Superior temporal gyrus (tissue), 1 donor: ENCODE measurements around the gene TXLNB.

Experiments used
- DNase-seq: peaks from one replicate; pipeline ENCODE4 v3.0.0-alpha.2; 2016; ENCODE audit errors: extremely low spot score

TXLNB gene

DNA sequence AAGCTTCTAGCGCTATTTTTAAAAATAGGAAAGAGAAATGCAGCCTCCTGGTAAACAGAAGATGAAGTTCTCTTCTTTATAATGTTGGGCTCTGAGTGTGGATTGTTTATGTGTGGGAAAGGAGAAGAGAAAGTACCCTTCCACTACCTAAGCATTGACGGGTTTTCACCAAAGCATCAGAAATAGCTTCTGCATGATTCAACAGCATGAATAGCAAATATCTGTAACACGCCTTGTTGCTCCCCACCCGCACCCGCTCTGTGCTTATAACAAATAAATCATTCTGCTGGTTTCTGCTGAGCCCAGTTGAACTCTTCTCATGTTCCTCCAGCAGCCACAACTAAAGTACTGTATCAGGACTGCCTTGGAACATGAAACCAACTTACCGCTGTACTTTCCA lies 20.7 kb downstream of the TXLNB start:
- DNase-seq, result no peak

DNA sequence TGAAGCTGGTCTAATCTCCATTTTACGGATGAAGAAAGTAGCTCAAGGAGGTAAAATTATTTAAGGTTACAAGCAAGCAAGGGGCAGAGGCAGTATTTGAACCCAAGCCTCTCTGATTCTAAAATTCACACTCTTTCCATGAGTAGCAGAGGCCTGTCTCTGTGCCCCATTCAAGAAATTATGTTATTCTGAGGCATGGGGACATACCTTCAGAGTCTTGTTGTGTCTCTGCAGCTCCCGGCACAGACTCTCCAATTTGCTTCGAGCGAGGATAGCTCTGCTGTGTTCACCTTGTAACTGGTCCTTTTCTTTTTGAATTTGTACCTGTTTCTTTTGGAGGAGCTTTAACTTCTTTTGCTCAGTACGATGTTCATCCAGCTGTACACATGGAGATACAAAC lies 21.5 kb downstream of the TXLNB start:
- DNase-seq, result no peak

DNA sequence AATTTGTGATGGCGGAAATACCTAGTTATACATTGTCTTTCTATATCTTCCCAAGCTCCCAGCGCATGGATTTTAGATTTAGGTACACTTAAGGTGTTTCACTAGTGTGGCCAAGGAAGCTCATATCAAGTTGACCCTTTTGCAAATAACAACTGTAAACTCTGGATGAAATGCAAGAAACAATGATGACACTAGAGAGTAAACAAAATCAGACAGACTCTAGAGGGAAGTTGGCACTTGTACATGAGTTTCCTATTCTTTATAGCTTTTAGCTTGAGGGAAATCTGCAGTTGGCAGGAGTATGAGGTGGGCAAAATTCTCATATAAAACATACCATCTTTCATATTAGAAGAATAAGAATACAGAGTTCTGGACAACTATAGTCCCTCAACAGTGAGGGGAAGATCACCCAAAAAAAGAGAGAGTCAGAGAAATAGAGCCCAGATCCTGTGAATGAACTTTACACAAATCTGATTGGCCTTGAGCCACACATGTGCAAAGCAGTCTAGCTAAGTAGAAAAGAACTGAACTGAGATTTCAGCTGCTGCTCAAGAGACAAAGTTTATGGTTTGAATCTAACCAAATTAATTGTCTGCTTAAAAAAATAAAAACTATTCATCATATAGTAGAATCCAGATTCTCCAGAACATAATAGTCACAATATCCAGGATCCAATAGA lies 26.1 kb downstream of the TXLNB start:
- DNase-seq, result no peak

DNA sequence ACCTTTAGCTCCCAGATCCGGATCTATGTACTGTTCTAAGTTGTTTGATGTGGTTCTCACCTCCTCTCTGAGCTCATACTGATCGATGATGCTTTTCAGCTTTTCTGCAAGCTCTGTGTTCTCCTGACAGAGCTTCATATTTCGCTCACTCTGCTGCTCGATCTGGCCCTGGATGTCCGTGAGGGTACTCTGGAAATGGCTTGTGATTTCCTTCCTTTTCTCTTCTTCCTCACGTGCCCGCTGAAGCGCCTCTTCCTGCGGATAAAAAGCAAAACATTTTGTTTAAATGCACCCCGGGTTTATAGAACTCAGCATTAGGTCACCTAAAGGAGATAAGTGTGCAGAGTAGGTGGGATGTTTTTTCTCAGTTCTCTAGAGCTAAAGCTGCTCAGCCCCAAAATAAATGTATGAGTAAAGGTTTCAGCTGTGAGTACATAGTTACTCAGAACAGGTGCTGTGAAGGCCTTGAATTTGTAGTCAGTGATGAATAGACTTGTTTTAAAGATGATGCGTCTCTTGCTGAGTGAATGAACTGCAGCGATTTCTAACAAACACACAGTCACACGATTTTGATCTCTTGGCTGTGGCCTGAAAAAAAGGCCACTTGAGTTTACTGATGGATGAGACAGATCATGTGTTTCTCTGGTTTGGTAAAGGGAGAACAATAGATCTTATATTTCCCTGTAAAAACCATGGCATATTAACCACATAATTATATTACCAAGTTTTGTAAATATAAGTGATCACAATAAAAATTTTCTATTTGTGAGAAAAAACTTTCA lies 29.1 kb downstream of the TXLNB start:
- peak; percentile 37 for DNase-seq

DNA sequence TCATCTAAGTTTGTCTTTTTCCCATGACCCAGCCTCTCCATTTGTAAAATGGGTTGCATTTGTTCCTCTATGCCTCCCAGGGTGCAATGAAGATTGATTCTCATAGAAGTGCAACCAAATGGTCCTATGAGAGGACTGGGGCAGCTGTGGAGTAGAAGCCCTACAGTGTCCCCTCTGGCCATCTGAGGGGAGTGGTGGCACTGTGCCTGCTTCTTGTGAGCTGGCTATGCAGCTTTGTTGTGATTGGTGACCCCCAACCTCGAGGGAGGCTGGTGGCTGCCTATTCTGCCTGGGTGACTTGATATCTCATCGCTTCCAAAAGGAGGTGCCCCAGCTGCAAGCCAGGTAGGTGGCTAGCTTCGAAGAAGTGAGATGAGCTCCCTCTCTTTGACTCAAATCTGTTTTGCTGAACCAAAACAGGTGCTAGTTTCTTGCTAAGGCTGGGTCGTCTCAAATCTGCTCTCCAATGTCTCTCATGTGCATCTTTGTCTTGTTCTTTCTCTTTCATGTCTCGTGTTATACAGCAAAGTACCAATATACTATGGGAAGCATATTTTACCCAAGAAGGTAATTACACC lies 33.9 kb downstream of the TXLNB start:
- no peak for DNase-seq

DNA sequence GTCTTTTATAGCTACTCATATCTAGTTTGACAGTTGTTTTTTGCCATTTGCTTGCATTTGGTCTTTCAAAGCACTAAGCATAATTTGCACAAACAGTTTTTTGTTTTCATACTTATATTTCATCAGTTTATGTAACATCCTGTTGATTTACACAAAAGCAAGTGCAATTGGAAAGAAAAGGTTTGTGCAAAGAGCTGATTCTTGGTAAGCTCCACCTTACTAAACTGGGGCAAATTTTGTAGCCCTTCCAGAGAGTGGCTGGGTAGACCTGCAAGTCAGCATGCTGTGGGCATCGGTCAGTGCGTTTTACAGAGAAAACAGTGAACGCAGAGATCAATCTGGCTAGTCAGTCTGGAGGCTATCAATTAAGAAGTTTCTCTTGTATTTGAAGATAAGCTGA lies 34.5 kb downstream of the TXLNB start:
- DNase-seq, result no peak

DNA sequence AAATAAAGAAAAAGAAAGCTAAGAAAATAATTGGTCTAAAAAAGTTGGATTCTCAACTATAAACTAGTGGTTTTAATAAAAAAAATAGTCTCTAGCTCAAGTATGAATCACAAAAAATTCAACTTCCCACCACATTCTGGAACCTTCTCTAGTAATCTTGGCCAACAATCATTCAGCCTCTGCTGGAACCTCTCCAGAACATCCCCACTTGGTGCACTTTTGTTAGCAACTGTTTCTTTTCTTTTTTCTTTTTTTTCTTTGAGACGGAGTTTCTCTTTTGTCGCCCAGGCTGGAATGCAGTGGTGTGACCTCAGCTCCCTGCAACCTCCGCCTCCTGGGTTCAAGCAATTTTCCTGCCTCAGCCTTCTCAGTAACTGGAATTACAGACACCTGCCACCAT lies 35.7 kb downstream of the TXLNB start:
- DNase-seq, result no peak

DNA sequence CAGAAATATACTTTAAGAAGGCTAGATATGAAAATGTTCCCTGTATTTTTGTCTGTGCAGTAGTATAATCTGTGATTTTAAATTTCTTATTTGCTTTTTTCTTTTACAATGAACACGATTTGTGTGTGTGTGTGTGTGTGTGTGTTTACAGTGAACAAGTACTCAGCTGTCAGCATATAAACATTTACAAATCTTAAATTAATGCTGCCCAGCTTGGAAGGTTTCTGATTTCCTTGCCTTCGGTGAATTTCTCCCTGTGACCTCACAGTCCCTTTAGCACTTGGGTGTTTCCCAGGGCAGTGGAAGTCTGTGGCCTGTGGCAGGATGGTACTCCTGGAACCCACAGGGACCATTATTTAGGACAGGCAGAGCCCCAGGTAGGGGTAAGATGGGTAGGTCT lies 37.6 kb downstream of the TXLNB start:
- no peak for DNase-seq

DNA sequence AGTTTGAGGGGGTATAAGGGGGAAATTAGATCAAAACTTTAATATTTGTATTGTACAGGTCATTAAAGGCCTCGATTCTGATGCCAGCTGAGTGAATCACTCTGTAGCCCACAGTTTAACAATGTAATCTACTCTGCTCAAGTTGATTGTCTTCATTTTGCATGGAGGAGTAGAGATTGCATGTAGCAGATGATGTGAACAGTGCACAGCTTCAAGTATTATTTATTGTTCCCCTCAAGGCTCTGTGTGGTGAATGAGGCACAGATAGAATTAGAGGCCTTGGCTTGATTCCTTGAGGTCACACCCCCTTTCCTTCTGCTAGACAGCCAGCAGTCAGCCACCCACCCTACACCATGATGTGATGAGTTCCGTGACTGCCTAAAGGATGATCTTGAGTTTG lies 38.1 kb downstream of the TXLNB start:
- DNase-seq, result no peak

DNA sequence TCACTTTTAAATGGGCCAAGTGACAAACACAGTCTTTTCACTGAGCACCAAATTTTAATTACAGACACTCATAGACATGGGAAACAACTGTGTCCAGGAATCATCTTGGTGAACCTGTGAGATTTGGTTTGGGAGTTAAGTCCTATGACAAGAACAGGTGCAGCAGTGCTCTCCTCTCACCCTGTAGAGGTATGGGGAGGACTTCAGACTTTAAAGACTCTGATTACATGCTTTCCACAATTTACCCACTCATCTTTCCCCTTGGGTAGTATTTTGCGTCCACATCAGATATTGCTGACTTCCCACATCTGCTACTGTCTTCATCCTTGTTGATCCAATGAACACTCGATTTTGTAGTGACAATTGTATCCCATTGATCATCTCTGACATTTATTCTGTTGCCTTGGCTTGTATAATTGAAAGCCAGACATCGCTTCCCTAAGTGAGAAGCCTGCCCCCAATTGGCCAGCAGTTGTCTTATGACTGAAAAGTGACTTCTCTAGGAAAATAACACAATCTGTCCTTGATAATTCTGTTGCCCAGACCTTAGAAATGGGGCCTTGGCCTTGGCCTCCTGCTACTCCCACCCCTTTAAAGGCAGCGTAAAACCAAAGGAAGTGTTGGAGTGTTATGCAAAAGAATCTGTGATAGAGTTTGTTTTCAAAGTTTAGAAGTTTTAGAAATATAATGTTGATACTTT lies 40.0 kb downstream of the TXLNB start:
- no peak for DNase-seq

DNA sequence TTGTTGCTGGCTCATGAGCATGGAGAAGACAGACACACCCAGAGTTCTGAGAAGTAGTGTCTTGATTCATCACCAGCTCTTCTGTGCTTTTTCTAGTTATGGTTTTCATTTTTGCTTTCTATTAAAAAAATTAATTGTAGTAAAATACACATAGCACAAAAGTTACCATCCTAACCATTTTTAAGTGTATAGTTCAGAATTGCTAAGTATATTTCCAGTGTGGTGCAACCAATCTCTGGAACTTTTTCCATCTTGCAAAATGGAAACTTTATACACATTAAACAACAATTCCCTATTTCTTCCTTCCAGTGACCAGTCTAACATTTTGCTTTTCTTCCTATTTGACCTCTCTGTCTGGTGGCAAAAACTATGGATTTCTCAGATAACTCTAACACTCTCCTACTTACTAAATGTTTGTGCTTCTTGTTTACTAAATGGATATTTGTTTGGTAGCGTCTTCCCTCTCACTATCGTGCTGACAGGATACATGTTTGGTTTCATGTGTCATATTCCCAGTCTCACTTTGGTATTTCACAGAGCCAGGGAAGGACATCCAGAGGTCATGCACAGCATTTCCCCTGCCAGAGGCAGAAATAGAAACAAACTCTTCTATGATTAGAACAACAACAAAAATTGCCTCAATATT lies 40.6 kb downstream of the TXLNB start:
- DNase-seq, result no peak

DNA sequence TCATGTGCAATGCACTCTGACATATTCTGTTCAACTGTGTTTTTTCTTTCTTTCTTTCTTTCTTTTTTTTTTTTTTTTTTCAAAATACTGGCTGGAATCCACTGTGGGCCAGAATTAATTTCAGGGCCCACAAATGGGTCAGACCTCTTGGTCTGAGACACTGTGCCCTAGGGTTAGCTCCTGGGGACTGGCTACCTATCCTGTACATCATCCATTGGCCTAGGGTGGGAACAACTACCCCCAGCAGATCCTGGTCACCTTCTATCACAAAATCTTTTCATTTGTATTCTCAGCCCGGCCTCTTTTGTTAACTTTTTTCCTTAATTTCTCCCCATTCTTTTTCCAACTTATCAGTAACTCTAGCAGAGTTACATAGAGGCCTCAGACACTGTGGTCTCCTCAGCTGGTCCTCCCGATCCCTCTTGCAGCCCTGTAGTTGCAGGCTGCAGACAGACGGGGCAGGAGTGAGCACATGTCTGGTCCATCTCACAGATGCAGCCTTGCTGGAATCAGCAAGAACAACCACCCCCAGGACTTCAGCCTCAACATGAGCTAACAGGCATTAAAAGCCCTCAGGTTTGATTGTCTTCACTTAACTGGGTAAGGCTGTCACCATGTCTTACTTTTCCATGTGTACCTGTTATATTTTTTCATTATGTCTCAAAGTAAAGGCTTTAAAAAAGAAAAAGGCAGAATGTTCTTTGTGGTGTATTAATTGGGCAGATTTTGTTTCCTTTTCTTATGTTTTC lies 41.3 kb downstream of the TXLNB start:
- peak; percentile 54 for DNase-seq

DNA sequence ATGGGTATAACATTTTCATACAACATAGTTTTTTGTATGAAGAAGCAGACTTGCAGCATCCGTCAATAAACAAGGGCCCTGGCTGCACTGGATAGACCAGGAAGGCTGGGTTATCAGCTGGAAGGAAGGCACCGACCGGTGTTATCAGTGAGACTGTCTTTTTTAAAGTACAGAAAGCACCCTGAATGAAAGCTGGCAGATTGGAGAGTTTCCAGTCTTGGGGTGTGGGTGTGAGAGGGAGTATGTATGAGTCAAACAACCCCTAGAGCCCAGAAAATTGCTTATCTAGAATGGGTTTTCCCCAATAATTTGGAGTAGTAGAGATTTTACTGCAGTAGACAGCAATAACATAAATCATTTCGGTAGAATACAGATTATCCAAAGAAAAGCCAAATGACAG lies 42.4 kb downstream of the TXLNB start:
- DNase-seq, result no peak

DNA sequence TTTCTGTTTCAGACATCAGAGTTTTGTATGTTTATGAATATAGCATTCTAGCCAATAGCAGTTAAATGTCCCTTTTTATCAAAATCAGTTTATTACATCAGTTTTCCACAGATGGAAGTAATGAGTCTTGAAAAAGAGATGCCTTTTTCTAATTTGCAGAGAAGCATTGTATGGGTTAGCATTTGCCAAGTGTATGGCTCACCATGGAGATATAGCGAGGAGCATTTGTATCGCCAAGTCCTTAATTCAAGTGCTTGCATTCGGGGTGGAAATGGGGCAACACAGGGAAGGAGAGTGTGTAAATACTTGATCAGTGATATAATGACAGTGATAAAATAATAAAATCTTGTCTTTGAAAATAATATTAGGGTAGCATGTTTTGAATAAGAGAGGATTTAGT lies 42.9 kb downstream of the TXLNB start:
- DNase-seq, result no peak

DNA sequence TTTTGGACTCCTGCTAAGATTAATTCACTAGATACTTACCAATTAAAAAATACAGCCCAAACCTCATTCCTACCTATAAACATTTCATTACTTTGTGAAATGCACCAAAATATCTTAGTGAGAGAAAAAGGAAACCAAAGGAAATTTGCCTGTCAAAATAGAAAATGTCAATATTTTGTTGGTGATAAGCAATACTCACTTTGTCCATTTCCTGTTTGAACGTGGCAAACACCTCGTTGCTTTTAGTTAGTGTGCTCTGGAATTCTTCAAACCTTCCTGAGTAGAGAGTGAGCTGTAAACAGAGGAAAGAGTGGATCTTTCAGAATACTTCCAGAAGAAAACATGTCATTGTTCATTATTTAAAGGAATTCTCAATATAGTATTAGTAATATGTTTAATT lies 44.2 kb downstream of the TXLNB start:
- no peak for DNase-seq

DNA sequence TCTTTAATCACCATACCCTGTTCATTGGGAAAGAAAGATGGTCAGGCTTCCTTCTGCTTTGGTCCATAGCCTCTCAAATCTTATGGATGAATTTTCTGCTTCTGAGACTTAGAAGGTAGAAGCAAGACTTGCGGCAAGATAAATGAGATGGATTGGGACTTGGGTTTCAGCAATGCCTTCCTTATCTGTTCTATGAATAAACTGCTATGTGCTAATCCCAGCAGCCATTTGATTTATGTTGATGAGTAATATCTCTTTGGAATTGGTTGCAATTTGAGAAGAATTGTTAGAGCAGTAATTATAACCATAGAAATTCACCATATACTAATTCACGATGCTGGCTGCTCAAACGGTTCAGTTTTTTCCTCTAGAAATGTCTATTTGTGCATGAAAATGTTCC lies 48.3 kb downstream of the TXLNB start:
- no peak for DNase-seq

DNA sequence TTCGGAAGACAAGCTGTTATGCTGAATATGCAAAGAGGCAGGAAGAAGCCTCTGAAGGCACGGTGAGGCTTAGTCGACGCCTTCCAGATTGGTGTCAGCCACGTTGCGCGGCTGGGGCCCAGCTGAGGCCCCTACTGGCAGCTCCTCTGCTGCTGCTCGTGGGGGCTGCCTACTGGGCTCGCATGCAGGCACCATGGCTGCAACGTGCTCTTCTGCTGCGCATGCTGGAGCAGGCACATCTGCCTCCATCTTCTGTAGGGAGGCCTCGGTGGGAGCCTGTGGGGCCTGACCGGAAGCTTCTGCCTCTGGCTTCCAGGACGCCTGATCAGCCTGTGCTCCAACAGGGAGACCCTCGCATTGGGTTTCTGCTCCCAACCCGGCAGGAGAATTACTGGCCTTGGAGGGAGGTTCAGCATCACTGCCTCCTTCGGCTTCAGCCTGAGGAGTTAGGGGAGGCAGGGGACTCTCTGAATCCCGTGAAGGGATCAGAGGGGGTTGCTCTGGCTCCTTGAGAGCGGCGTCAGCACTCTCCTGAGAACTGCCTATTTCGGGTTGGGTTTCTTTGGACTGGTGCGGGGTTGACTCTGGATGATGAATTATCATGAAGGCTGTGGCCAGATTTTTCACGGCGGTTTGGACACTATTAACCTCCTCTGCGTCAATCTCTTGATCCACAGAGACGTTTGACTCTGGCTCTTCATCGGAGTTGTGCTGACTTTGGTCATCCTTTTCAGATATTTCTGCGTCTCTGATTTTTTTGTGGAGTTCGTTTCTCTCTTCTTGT lies 49.1 kb downstream of the TXLNB start:
- no peak for DNase-seq

DNA sequence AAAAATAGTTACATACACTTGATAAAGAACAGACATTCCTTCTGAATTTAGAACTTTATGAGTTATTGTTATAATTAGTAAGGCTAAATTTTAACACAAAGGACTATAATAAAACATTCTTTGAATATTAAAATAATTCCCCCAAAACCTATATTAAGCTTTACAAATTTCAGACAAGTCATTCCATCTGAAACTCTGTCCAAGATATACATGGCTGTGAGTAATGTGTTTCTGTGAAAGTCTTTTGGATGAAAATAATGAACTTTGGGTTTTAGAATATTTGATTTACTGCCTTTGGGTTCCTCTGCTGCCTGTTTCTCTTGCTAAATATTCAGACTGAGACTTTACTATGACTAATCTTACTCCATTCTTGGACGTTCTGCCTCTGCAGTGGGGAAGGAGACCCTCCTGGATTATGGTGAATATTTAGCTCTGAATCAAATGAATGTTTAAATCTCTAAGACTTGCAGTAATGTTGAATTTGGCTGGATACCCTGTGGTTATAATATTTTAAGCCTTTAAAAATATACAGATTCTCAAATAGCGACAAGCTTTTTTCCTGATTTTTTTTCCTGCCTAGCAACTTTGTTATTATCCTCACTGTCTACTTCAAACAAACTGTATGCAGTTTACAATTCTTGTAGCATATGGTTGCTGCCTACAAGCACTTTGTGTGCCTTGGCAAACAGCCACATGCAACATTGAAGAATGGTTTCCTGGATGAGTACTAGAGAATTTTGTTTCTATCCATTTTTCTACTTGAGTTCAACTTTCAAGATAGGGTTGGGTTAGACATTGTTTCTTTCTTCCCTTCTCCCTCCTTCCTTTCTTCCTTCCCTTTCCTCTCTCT lies 51.4 kb downstream of the TXLNB start:
- DNase-seq, result peak; percentile 55

DNA sequence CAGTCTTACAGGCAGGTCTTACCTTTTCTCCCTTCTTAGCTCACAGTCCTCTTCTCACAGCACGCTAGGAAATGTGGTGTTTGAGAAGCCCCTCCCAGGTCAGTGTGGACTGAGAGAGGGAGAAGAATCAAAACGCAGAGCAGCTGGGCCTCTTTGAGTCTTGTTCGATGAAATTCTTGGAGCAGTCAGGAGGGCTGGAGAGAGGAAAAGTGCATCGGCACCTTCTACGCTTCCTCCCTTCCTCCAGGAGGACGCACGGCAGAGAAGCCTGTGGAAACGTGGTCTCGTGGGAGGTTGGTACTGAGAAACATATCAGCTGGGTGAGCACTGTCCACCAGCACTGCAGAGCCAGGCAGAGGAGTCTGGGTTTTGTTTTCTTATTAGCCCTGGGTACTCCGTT lies 52.7 kb downstream of the TXLNB start:
- DNase-seq, result no peak

DNA sequence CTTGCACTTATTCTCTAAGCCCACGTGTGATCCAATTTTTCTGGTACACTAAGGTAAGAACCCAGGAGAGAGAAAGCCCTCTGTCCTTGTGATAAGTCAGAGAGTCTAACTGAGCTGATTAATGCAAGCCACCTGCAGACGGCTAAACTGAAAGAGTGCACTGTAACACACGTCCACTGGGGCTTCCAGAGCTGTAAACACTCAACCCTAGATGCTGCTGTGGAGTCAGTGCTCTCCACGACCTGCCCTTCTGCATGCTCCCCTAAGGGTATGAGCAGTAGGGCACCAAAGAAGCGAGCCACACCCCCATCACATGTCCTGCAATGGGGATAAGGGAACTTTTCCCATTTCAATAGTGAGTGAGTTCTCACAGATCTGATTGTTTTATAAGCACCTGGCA lies 55.7 kb downstream of the TXLNB start:
- DNase-seq, result no peak
